ENCODE data around the gene ACAN.

The ACAN gene

DNA sequence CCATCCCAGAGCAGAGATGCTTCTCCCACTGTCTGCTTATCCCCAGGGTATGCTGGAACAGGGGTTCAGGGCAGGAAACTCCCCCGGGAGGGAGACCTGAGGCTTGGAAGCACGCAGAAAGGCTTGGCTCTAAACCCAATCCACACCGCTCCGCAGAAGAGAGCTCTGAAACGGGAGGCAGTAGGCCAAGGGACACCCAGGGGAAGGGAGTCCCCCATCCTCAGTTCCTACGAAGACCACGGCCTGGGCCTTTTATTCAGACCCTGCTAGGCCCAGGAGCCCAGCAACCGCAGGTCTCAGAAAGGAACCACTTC is 93.9 kb downstream of the ACAN start:
- H3K4me2 ChIP-seq, result peak overlapping the region; percentile 67
- 0 out of 2 replicates have a peak overlapping the region, but pooled peaks have one; percentile 7 for H3K9ac ChIP-seq
- peaks cover 28% of the 10 kb centered on the region for H3K36me3 ChIP-seq
- peaks cover 32% of the 10 kb centered on the region for H4K20me1 ChIP-seq
- no peak for TF ChIP-seq Cebpa-rat (IDR thresholded peaks at IDR 0.05)
- no peak overlapping the region for H3K4me3 ChIP-seq
- no peak overlapping the region for H3K27ac ChIP-seq
- H3K9me3 ChIP-seq, result no peaks in the 10 kb centered on the region
- H3K27me3 ChIP-seq, result peaks cover 44% of the 10 kb centered on the region
- peaks cover 33% of the 10 kb centered on the region for H3K4me1 ChIP-seq

DNA sequence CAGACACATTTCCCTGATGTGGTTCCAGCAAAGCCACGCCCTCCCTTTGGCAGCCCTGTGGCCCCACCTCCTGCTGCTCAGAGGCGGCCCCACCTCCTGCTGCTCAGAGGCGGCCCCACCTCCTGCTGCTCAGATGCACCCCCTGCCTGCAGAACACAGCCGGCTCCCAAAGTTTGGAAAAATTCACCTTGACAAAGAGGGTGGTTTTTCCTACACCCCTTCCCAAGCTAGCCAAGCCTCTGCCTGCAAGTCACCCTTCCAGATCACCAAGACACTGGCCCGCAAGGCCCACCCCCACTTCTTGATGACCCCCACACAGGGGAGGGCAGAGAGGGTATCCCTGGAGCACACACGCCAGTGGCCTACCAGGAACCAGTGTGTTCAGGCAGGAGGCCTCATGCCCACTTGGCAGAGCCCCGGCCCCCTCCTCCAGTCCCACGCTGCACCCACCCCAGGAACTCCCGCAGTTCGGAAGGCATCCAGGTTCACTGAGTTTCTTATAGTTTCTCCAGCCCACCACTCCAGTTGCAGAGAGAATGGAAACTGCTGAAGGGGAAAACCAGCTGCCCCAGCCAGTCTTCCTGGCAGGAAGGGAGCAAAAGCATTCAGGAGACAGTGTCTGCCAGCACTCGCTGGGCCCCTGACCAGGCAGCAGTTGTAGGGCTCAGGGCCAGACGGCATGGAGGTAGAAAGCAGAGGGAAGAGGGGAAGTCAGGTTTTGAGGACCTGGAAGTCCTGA is 94.4 kb downstream of the ACAN start:
- TF ChIP-seq Cebpa-rat (IDR thresholded peaks at IDR 0.05), result no peak
- peaks cover 33% of the 10 kb centered on the region for H3K4me1 ChIP-seq
- H3K4me3 ChIP-seq, result no peak overlapping the region
- H3K36me3 ChIP-seq, result peaks cover 33% of the 10 kb centered on the region
- no peak overlapping the region for H3K27ac ChIP-seq
- H4K20me1 ChIP-seq, result peaks cover 32% of the 10 kb centered on the region
- H3K9ac ChIP-seq, result no peak overlapping the region
- peaks cover 44% of the 10 kb centered on the region for H3K27me3 ChIP-seq
- H3K9me3 ChIP-seq, result no peaks in the 10 kb centered on the region
- H3K4me2 ChIP-seq, result peak overlapping the region; percentile 67

DNA sequence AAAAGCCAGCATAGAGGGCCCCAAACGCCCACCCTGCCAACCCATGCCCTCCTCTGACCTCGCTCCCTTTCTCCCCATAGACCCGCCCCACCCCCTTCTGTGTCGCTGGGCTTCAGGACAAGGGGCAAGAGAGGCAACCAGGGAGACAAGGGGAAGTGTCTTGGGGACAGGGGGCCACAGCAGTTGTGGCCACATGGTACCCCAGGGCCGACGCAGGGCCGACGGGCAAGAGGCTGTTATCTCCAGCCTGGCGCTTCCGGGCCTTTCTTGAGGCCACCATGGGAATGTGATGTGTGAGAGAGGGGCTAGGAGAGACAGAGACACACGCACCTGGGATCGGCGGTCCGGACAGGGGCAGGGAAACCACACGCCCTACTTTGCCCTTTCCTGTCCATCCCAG is 95.5 kb downstream of the ACAN start:
- peaks cover 44% of the 10 kb centered on the region for H3K36me3 ChIP-seq
- H3K4me1 ChIP-seq, result peaks cover 33% of the 10 kb centered on the region
- no peak overlapping the region for H3K27ac ChIP-seq
- no peak overlapping the region for H3K4me2 ChIP-seq
- H3K27me3 ChIP-seq, result peaks cover 33% of the 10 kb centered on the region
- TF ChIP-seq Cebpa-rat (IDR thresholded peaks at IDR 0.05), result no peak
- H3K4me3 ChIP-seq, result no peak overlapping the region
- H4K20me1 ChIP-seq, result peaks cover 32% of the 10 kb centered on the region
- no peak overlapping the region for H3K9ac ChIP-seq
- H3K9me3 ChIP-seq, result no peaks in the 10 kb centered on the region

DNA sequence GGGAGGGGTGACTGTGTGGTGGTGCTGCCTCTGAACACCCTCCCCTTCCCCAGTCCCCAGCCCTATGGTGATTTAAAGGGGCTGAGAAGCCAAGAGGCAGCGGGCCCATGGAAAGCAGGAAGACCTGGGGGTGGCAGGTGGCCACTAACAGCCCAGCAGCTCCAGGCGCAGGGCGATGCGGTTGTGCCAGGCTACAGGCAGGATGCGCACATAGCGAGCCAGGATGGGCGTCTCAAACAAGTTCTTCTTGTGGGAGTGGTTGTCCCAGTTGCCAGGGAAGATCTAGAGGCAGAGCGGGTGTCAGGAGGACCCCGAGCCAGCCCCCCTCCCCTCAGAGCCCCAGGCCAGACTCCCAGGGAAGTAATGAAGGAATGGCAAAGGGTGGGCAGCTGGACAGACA is 96.0 kb downstream of the ACAN start:
- TF ChIP-seq Cebpa-rat (IDR thresholded peaks at IDR 0.05), result no peak
- Histone ChIP-seq H3K9ac (no peak overlapping the region), H3K4me3 (no peak overlapping the region), H3K4me2 (no peak overlapping the region), H3K9me3 (no peaks in the 10 kb centered on the region), H3K4me1 (peaks cover 33% of the 10 kb centered on the region), H3K27me3 (peaks cover 28% of the 10 kb centered on the region), H3K27ac (no peak overlapping the region), H3K36me3 (peaks cover 50% of the 10 kb centered on the region), H4K20me1 (peaks cover 29% of the 10 kb centered on the region)

DNA sequence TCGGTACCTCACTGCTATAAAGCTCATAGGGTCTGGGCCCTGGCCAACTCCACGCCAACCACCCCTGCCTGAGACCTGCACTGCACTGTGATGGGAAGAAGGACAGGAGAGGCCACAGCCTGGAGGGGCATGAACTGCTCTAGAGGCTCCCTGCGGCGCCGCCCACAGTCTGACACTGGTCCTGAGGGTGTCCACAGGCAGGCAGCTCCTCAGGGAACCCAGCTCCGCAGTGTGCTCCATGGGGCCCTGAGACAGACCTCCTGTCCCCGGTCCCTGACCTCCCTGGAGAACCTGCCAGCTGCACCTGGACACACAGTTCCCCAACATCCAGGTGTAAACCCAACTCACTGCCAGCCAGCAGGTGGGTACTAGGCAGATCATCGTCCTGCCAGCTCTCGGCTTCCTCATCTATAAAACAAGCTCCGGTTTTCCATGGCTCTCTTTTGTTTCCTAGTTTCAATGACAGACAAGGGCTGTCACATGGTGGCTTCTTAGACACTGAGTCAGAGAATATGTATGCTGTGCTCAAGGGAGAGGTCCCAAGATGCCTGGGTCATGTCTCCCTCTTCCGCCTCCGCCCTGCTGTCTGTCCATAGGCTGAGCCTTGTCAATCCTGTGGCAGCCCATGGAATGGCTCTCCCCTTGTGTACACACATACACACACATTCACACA is 97.2 kb downstream of the ACAN start:
- TF ChIP-seq Cebpa-rat (IDR thresholded peaks at IDR 0.05), result no peak
- Histone ChIP-seq H3K9me3 (no peaks in the 10 kb centered on the region), H3K9ac (no peak overlapping the region), H3K4me1 (peaks cover 21% of the 10 kb centered on the region), H3K27ac (no peak overlapping the region), H3K4me3 (no peak overlapping the region), H4K20me1 (peaks cover 22% of the 10 kb centered on the region), H3K4me2 (no peak overlapping the region), H3K36me3 (peaks cover 55% of the 10 kb centered on the region), H3K27me3 (peaks cover 16% of the 10 kb centered on the region)

DNA sequence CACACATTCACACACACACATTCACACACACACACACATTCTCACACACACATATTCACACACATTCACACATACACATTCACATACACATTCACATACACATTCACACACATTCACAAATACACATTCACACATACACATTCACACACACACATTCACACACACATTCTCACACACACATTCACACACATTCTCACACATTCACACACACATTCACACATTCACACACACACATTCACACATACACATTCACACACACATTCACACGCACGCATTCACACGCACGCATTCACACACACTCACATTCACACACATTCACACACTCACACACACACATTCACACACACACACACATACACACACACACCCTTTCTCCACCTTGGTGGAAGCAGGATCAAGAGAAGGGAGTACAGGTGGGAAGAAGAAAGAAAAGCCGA is 97.8 kb downstream of the ACAN start:
- Histone ChIP-seq H3K4me3 (no peak overlapping the region), H4K20me1 (peaks cover 20% of the 10 kb centered on the region; the same call in 1 of the 2 replicates), H3K27ac (no peak overlapping the region), H3K9me3 (no peaks in the 10 kb centered on the region), H3K9ac (no peak overlapping the region), H3K4me1 (peaks cover 19% of the 10 kb centered on the region), H3K36me3 (peaks cover 61% of the 10 kb centered on the region), H3K4me2 (no peak overlapping the region), H3K27me3 (peaks cover 11% of the 10 kb centered on the region)
- no peak for TF ChIP-seq Cebpa-rat (IDR thresholded peaks at IDR 0.05)

DNA sequence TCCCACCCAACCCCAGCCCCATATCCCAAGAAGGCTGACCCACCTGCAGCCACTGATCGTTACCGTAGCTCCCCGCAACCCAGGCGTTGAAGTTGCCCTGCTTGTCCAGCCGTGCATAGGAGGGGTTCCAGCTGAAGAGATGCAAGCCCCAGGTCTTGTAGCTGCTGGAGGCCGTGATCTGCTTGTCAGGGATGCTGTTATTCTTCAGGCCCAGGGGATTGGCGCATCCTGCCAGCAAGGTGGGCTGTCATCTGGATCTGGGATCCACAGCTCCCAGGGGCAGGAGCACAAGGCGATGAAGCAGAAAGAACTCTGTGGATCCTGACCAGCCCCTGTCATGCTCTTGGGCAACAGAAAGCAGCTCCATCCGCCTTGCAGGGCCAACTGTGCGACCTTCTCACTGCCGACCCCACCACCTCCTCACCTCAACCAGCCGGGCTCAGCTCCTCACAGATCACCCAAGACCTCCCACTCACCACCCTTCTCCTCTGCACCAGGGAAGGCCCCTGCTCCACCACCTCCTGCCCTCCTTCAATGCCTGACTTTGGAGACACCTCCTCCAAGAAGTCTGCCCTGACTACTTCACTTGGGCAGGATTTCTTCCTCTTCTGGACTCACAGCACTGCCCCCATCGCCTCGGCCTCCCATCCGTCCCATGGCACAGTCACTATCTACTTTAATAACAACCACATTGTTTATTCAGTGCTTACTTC is 98.4 kb downstream of the ACAN start:
- Histone ChIP-seq H3K27me3 (peaks cover 4% of the 10 kb centered on the region), H3K4me1 (peaks cover 15% of the 10 kb centered on the region), H3K36me3 (peaks cover 67% of the 10 kb centered on the region)

DNA sequence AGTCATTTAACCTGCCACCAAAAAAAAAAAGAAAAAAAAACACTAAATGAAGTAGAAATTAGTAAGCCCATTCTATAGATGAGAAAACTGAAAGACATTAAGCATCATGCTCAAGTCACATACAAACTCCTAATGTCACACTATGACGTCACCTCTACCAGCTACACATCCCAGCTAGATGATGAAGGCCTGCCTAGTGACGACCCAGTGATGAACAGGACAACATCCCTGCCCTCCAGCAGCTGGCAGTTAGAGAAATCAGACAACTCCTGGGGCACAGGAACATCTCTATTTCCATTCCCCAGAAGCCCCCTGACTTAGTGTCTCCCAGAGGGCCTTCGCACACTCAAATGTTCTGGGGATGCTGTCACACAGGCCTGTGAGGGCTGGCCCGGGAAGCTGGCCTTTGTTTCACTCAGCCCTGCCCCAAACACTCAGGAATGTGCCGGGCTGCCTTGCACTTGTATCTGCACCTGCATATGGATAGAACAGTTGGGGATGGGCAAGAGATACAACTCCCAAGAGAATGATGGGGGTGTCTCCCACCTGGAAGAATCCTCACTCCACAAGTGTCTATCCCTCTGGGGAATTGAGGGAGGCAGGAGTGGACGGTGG is 99.1 kb downstream of the ACAN start:
- H3K4me1 ChIP-seq, result peaks cover 8% of the 10 kb centered on the region
- H3K9ac ChIP-seq, result no peak overlapping the region
- H4K20me1 ChIP-seq, result 0 out of 2 replicates have a peak, but pooled peaks cover 15% of the 10 kb centered on the region
- no peak overlapping the region for H3K4me3 ChIP-seq
- no peaks in the 10 kb centered on the region for H3K27me3 ChIP-seq
- H3K4me2 ChIP-seq, result no peak overlapping the region
- H3K36me3 ChIP-seq, result peaks cover 74% of the 10 kb centered on the region
- no peak overlapping the region for H3K27ac ChIP-seq
- no peak for TF ChIP-seq Cebpa-rat (IDR thresholded peaks at IDR 0.05)
- no peaks in the 10 kb centered on the region for H3K9me3 ChIP-seq

More for the DNA sequence above, 98.4 kb downstream of the ACAN start:
- no peak overlapping the region for H3K9ac ChIP-seq
- H3K27ac ChIP-seq, result no peak overlapping the region
- H3K4me2 ChIP-seq, result no peak overlapping the region
- no peak for TF ChIP-seq Cebpa-rat (IDR thresholded peaks at IDR 0.05)
- H3K4me3 ChIP-seq, result no peak overlapping the region
- no peaks in the 10 kb centered on the region for H3K9me3 ChIP-seq
- peaks cover 14% of the 10 kb centered on the region; the same call in 1 of the 2 replicates for H4K20me1 ChIP-seq

DNA sequence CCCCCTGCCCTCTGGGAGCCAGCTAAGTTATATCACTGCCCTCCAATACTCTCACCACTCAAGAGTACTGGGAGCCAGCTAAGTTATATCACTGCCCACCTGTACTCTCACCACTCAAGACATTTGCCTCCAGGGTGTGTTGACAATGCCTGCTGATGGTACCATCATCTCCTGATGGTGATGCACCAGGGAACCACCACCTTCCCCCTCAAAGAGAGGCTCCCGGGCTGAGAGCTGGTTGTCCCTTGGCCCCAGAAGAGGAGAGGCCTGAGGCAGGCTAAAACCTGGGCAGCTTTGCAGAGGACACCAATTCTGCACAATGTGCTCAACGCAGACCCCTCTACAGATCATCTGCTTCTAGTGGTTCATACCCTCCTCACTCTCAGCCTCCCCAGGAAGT is 99.6 kb downstream of the ACAN start:
- H3K4me1 ChIP-seq, result peaks cover 4% of the 10 kb centered on the region
- peaks cover 17% of the 10 kb centered on the region; the same call in 1 of the 2 replicates for H4K20me1 ChIP-seq
- peaks cover 79% of the 10 kb centered on the region for H3K36me3 ChIP-seq
- H3K27ac ChIP-seq, result no peak overlapping the region
- TF ChIP-seq Cebpa-rat (IDR thresholded peaks at IDR 0.05), result no peak
- no peak overlapping the region for H3K4me2 ChIP-seq
- H3K9me3 ChIP-seq, result no peaks in the 10 kb centered on the region
- H3K9ac ChIP-seq, result no peak overlapping the region
- H3K4me3 ChIP-seq, result no peak overlapping the region
- H3K27me3 ChIP-seq, result no peaks in the 10 kb centered on the region

All from BLaER1 (cell line).